ENCODE measurements around the gene MEF2A. TPM values are rescaled to one million over a fixed set of nuclear protein-coding genes. Genes with fewer than 3 reads are reported as not detected.

MEF2A gene
- total RNA-seq, 1 experiment from 2014 or later: 29.6 TPM

GRCh38 chr15:99536422-99537040 lies 29.3 kb upstream of the MEF2A start (continued):
- no peak for TF ChIP-seq REST (IDR thresholded peaks at IDR 0.05; ENCODE audit: low read depth)

GRCh38 chr15:99537344-99537743 lies 28.4 kb upstream of the MEF2A start:
- no peaks in the 10 kb centered on the region for H3K79me2 ChIP-seq (ENCODE audit: insufficient read depth, low read length)
- H4K20me1 ChIP-seq (ENCODE audit: insufficient read depth): no peaks in the 10 kb centered on the region
- peak overlapping the region; percentile 87 for H2AFZ ChIP-seq (ENCODE audit: low read depth, low read length, poor library complexity, severe bottlenecking)
- no peak for ATAC-seq
- H3K4me2 ChIP-seq (ENCODE audit: low read length): peak overlapping the region; percentile 56; the same call in 1 of the 2 replicates
- H3K9me3 ChIP-seq (ENCODE audit: control insufficient read depth in 1 of 2, insufficient read depth in 1 of 2, low read depth in 1 of 2, low read length in 2 of 2): no peaks in the 10 kb centered on the region
- no peak overlapping the region for H3K4me3 ChIP-seq (replicated peaks in 1 of 2; ENCODE audit: low read depth in 1 of 2, low read length in 2 of 2)
- no peak overlapping the region for H3K9ac ChIP-seq (ENCODE audit: low read length)
- TF ChIP-seq SIN3A (IDR thresholded peaks at IDR 0.05; ENCODE audit: low read depth): no peak
- TF ChIP-seq ELF1 (IDR thresholded peaks at IDR 0.05; ENCODE audit: borderline replicate concordance, low read depth): no peak
- no peak for TF ChIP-seq EZH2phosphoT487 (IDR thresholded peaks at IDR 0.05; ENCODE audit: borderline replicate concordance)
- no peak for TF ChIP-seq POLR2A (IDR thresholded peaks at IDR 0.05; ENCODE audit: borderline replicate concordance, extremely low read depth, insufficient read depth, insufficient read length)
- no peak for TF ChIP-seq JUND (IDR thresholded peaks at IDR 0.05)
- no peak for TF ChIP-seq ATF3 (IDR thresholded peaks at IDR 0.05)
- no peak for TF ChIP-seq EGR1 (IDR thresholded peaks at IDR 0.05; ENCODE audit: low read depth)
- TF ChIP-seq CBX3 (IDR thresholded peaks at IDR 0.05; ENCODE audit: low read depth): no peak
- no peaks in the 10 kb centered on the region for H3K27me3 ChIP-seq (ENCODE audit: insufficient read depth, low read length)
- BruUV-seq (replicated peaks): no TSS peak
- H3K27ac ChIP-seq (ENCODE audit: low read depth, low read length): no peak overlapping the region
- H3K9me2 ChIP-seq (ENCODE audit: insufficient read depth): no peaks in the 10 kb centered on the region
- RAD21 ChIA-PET (ENCODE audit: low non-redundant PET in 1 of 2, low total read pairs in 2 of 2, uncharacterized antibody in 2 of 2, unreplicated experiment in 2 of 2): no interaction called here
- DNase-seq (ENCODE audit: low read depth, low spot score): no peak
- peaks cover 3 to 17% of the 10 kb centered on the region in 2 experiments; a peak in 2 of 4 replicates for H3K4me1 ChIP-seq (ENCODE audit: control insufficient read depth in 1 of 2, insufficient read depth in 2 of 2, low read length in 2 of 2)
- CTCF ChIA-PET: interaction anchor here (1.3 kb wide), 1 partner anchor 26 kb away, joined by 3 read pairs; no protein-coding TSS in a partner anchor
- no peaks in the 10 kb centered on the region for H3K36me3 ChIP-seq (ENCODE audit: control insufficient read depth in 1 of 2, insufficient read depth in 2 of 2, low read length in 2 of 2)
- POLR2A ChIA-PET: no interaction called here
- intact Hi-C loops (cut with micrococcal nuclease): no loop called here
